ENCODE data around the gene HK1.

HK1 gene

GRCh38 chr10:69419096-69419743, 140.9 kb downstream of the HK1 start:
- Histone ChIP-seq H2AFZ (ENCODE audit: low read length, unreplicated experiment) (no peak overlapping the region), H3K4me1 (ENCODE audit: control insufficient read depth, insufficient read depth, low read length, unreplicated experiment) (no peaks in the 10 kb centered on the region), H3K4me3 (ENCODE audit: low read depth, low read length) (no peak overlapping the region), H3K79me2 (ENCODE audit: control insufficient read depth, insufficient read depth, low read length, unreplicated experiment) (no peaks in the 10 kb centered on the region), H3K27me3 (ENCODE audit: insufficient read depth, low read length) (no peaks in the 10 kb centered on the region), H3K36me3 (ENCODE audit: insufficient read depth, low read length) (no peaks in the 10 kb centered on the region), H3K27ac (ENCODE audit: low read depth, low read length) (no peak overlapping the region)

- no peak overlapping the region for H2AFZ ChIP-seq (ENCODE audit: low read length, unreplicated experiment)
- no peaks in the 10 kb centered on the region for H3K27me3 ChIP-seq (ENCODE audit: insufficient read depth, low read length)
Measured at GRCh38 chr10:69419744-69420126, 141.4 kb downstream of the HK1 start.

DNA sequence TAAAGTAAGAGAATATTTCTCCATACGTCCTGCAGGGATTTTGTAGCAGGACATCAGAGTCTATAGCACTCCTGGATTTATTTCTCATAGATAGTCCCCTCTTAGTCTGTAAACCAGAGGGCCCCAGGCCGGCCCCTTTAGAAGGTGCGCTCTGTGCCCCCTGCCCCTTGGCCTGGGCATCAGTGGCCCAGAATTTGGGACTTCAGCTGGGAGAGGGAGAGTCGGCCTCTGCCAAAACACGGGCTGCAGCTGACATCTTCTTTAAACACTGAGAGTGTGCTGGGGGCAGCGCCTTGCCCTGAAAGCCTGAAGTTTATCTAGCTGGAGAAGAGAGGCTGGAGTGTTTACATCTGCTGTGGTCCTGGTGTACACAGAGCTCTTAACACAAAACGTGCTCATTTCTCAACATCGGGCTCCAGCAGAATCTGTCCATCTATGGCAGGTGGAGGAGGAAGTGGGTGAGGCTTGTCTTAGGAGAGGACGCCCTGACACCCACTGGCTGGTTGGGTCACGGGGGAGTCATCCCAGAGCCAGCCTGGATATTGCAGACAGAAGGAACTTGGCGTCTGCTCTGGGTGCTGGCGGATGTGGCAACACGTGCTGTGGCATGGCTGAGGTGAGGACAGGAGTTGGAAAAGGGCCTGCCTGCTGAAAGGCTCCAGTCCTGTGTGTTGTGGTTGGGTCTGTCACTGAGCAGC, 143.5 kb downstream of the HK1 start:
- H3K27me3 ChIP-seq (ENCODE audit: insufficient read depth, low read length): no peaks in the 10 kb centered on the region
- no peaks in the 10 kb centered on the region for H3K79me2 ChIP-seq (ENCODE audit: control insufficient read depth, insufficient read depth, low read length, unreplicated experiment)
- H3K4me3 ChIP-seq (ENCODE audit: low read depth, low read length): no peak overlapping the region
- H2AFZ ChIP-seq (ENCODE audit: low read length, unreplicated experiment): no peak overlapping the region
- no peaks in the 10 kb centered on the region for H3K4me1 ChIP-seq (ENCODE audit: control insufficient read depth, insufficient read depth, low read length, unreplicated experiment)
- H3K36me3 ChIP-seq (ENCODE audit: insufficient read depth, low read length): no peaks in the 10 kb centered on the region
- no peak overlapping the region for H3K27ac ChIP-seq (ENCODE audit: low read depth, low read length)

More at GRCh38 chr10:69419744-69420126, 141.4 kb downstream of the HK1 start:
- Histone ChIP-seq H3K36me3 (ENCODE audit: insufficient read depth, low read length) (no peaks in the 10 kb centered on the region), H3K4me3 (ENCODE audit: low read depth, low read length) (no peak overlapping the region), H3K79me2 (ENCODE audit: control insufficient read depth, insufficient read depth, low read length, unreplicated experiment) (no peaks in the 10 kb centered on the region), H3K4me1 (ENCODE audit: control insufficient read depth, insufficient read depth, low read length, unreplicated experiment) (no peaks in the 10 kb centered on the region), H3K27ac (ENCODE audit: low read depth, low read length) (no peak overlapping the region)

- no peaks in the 10 kb centered on the region for H3K4me1 ChIP-seq (ENCODE audit: control insufficient read depth, insufficient read depth, low read length, unreplicated experiment)
- no peak overlapping the region for H3K27ac ChIP-seq (ENCODE audit: low read depth, low read length)
- H3K27me3 ChIP-seq (ENCODE audit: insufficient read depth, low read length): no peaks in the 10 kb centered on the region
- no peaks in the 10 kb centered on the region for H3K79me2 ChIP-seq (ENCODE audit: control insufficient read depth, insufficient read depth, low read length, unreplicated experiment)
- H2AFZ ChIP-seq (ENCODE audit: low read length, unreplicated experiment): no peak overlapping the region
- no peak overlapping the region for H3K4me3 ChIP-seq (ENCODE audit: low read depth, low read length)
- H3K36me3 ChIP-seq (ENCODE audit: insufficient read depth, low read length): no peaks in the 10 kb centered on the region
Measured at GRCh38 chr10:69422676-69423075, 144.4 kb downstream of the HK1 start.

DNA sequence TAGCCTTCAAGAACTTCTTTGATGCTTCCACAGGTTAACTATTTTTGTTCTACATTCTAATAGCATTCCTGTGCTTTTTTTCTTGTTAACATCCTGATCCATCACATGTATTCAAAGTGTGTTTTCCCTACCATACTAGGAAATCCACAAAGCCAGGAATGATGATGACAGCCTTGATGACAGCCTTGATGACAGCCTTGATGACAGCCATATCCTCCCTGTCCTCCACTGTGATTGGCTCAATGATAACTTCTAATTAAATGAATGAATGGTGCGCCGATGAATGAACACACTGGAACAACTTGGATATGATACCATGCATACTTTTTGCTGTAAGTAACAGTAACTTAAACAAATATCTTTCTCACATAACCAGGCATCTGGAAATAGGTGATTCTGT, 146.7 kb downstream of the HK1 start:
- H3K4me1 ChIP-seq (ENCODE audit: control insufficient read depth, insufficient read depth, low read length, unreplicated experiment): no peaks in the 10 kb centered on the region
- H3K27ac ChIP-seq (ENCODE audit: low read depth, low read length): no peak overlapping the region
- no peaks in the 10 kb centered on the region for H3K79me2 ChIP-seq (ENCODE audit: control insufficient read depth, insufficient read depth, low read length, unreplicated experiment)
- no peak overlapping the region for H2AFZ ChIP-seq (ENCODE audit: low read length, unreplicated experiment)
- H3K4me3 ChIP-seq (ENCODE audit: low read depth, low read length): no peak overlapping the region
- H3K27me3 ChIP-seq (ENCODE audit: insufficient read depth, low read length): no peaks in the 10 kb centered on the region
- no peaks in the 10 kb centered on the region for H3K36me3 ChIP-seq (ENCODE audit: insufficient read depth, low read length)

GRCh38 chr10:69425511-69426298, 147.4 kb downstream of the HK1 start:
- Histone ChIP-seq H3K79me2 (ENCODE audit: control insufficient read depth, insufficient read depth, low read length, unreplicated experiment) (no peaks in the 10 kb centered on the region), H3K27ac (ENCODE audit: low read depth, low read length) (no peak overlapping the region), H3K4me3 (ENCODE audit: low read depth, low read length) (no peak overlapping the region), H3K27me3 (ENCODE audit: insufficient read depth, low read length) (no peaks in the 10 kb centered on the region), H3K36me3 (ENCODE audit: insufficient read depth, low read length) (no peaks in the 10 kb centered on the region), H2AFZ (ENCODE audit: low read length, unreplicated experiment) (no peak overlapping the region), H3K4me1 (ENCODE audit: control insufficient read depth, insufficient read depth, low read length, unreplicated experiment) (no peaks in the 10 kb centered on the region)

DNA sequence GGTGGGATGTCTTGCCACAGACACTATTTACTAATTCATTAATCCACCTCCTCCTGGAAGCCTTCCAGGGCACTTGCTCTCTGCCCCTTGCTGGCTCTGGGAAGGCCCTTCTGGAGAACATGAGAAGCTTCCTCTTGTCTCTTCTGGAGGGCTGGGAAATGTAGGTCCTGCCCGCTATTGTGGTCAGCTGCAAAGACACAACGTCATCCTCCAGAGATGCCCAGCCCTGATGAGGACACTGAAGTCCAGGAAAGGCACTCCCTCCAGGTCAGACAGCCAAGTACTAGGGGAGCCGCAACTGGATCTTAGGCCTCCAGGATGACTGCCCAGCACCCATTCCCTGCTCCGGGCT, 148.1 kb downstream of the HK1 start:
- no peak overlapping the region for H3K4me3 ChIP-seq (ENCODE audit: low read depth, low read length)
- H3K27ac ChIP-seq (ENCODE audit: low read depth, low read length): no peak overlapping the region

DNA sequence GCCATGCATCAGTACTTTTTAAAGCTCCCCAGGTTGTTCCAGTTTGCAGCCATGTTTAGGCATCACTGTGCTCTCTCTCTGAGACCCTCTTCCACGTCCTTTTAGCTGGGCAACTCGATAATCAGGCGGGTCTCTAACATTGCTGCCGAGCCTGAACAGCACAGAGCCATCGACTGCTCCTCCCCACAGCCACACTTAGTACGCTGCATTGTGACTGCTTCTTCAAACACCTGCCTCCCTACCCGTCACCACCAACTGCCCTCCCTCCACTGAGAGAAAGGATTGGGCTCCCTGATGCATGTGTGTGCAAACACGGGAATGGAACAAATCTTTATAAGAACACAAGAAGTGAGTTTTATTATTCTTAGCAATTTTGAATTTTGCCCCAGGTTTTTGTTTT, 149.9 kb downstream of the HK1 start:
- H3K4me3 ChIP-seq (ENCODE audit: low read depth, low read length): no peak overlapping the region
- no peaks in the 10 kb centered on the region for H3K4me1 ChIP-seq (ENCODE audit: control insufficient read depth, insufficient read depth, low read length, unreplicated experiment)
- H3K27me3 ChIP-seq (ENCODE audit: insufficient read depth, low read length): no peaks in the 10 kb centered on the region
- no peak overlapping the region for H2AFZ ChIP-seq (ENCODE audit: low read length, unreplicated experiment)
- H3K27ac ChIP-seq (ENCODE audit: low read depth, low read length): no peak overlapping the region
- no peaks in the 10 kb centered on the region for H3K79me2 ChIP-seq (ENCODE audit: control insufficient read depth, insufficient read depth, low read length, unreplicated experiment)
- no peaks in the 10 kb centered on the region for H3K36me3 ChIP-seq (ENCODE audit: insufficient read depth, low read length)

More for the DNA sequence above, 148.1 kb downstream of the HK1 start:
- H3K36me3 ChIP-seq (ENCODE audit: insufficient read depth, low read length): no peaks in the 10 kb centered on the region
- H3K4me1 ChIP-seq (ENCODE audit: control insufficient read depth, insufficient read depth, low read length, unreplicated experiment): no peaks in the 10 kb centered on the region
- H3K27me3 ChIP-seq (ENCODE audit: insufficient read depth, low read length): no peaks in the 10 kb centered on the region
- no peak overlapping the region for H2AFZ ChIP-seq (ENCODE audit: low read length, unreplicated experiment)
- H3K79me2 ChIP-seq (ENCODE audit: control insufficient read depth, insufficient read depth, low read length, unreplicated experiment): no peaks in the 10 kb centered on the region

- H3K36me3 ChIP-seq (ENCODE audit: insufficient read depth, low read length): no peaks in the 10 kb centered on the region
- no peak overlapping the region for H2AFZ ChIP-seq (ENCODE audit: low read length, unreplicated experiment)
- peaks cover 15% of the 10 kb centered on the region for H3K4me1 ChIP-seq (ENCODE audit: control insufficient read depth, insufficient read depth, low read length, unreplicated experiment)
- no peak overlapping the region for H3K27ac ChIP-seq (ENCODE audit: low read depth, low read length)
- H3K4me3 ChIP-seq (ENCODE audit: low read depth, low read length): no peak overlapping the region
- H3K79me2 ChIP-seq (ENCODE audit: control insufficient read depth, insufficient read depth, low read length, unreplicated experiment): no peaks in the 10 kb centered on the region
- no peaks in the 10 kb centered on the region for H3K27me3 ChIP-seq (ENCODE audit: insufficient read depth, low read length)
Measured at GRCh38 chr10:69434169-69434568, 155.9 kb downstream of the HK1 start.

DNA sequence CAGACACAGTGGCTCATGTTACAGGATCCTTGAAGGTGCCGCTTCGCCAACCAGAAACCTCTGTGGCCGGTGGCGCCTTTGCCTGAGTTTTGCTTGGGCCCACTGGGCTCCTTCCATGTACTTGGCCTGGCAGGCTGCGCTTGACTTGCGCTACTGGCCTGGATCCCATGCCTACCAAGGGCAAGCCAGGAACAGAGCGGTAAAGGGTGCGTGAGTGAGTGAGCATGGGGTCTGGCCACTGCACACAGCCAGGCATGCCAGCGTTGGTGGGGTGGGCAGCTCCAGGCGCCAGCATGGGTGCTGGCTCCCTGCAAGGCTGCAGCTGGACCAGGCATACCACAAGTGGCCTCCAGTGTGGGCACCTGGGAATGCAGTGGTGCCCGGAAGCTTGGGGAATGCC, 156.6 kb downstream of the HK1 start:
- H3K27me3 ChIP-seq (ENCODE audit: insufficient read depth, low read length): no peaks in the 10 kb centered on the region
- H3K79me2 ChIP-seq (ENCODE audit: control insufficient read depth, insufficient read depth, low read length, unreplicated experiment): no peaks in the 10 kb centered on the region
- H3K27ac ChIP-seq (ENCODE audit: low read depth, low read length): no peak overlapping the region
- H2AFZ ChIP-seq (ENCODE audit: low read length, unreplicated experiment): no peak overlapping the region
- H3K4me3 ChIP-seq (ENCODE audit: low read depth, low read length): no peak overlapping the region
- H3K36me3 ChIP-seq (ENCODE audit: insufficient read depth, low read length): no peaks in the 10 kb centered on the region
- H3K4me1 ChIP-seq (ENCODE audit: control insufficient read depth, insufficient read depth, low read length, unreplicated experiment): peaks cover 20% of the 10 kb centered on the region
